GM12878 (cell line): ENCODE results near the gene CHRNB2. TPM values are rescaled to one million over a fixed set of nuclear protein-coding genes. Genes with fewer than 3 reads are reported as not detected.

Experiments used
- ATAC-seq: fragments of 200-7000 bp; cut with Tn5 transposase; 3 replicates; pipeline ENCODE4 v1.9.1; 2020; ENCODE audit warnings: mild to moderate bottlenecking, moderate library complexity
- BruUV-seq: library from RNA; stranded (reverse); fragments of 400-500 nt; replicated peaks from 2 replicates; lab custom pipeline; 2021; lab: Mats Ljungman, UMichigan
- CTCF ChIA-PET: fragments of 300-600 bp; sonication (Branson Sonifier 250); formaldehyde crosslinking; extraction: SDS; loops from one replicate; lab custom pipeline; 2021; ENCODE audit warnings: inconsistent platforms; lab: Yijun Ruan, JAX
- POLR2A ChIA-PET: fragments of 350-600 bp; formaldehyde crosslinking; extraction: SDS; loops from one replicate; lab custom pipeline; 2021; ENCODE audit warnings: inconsistent platforms; lab: Charles Lee
- RAD21 ChIA-PET: fragments of 300-600 bp; sonication (Branson Sonifier 250); formaldehyde crosslinking; loops from one replicate; lab custom pipeline; 2023; ENCODE audit warnings: antibody characterized with exemption; ENCODE audit not compliant: unreplicated experiment; lab: Charles Lee
- SMC1A ChIA-PET: fragments of 300-600 bp; sonication (Branson Sonifier 250); formaldehyde crosslinking; loops from one replicate; lab custom pipeline; 2023; ENCODE audit not compliant: unreplicated experiment, uncharacterized antibody; lab: Charles Lee
- DNase-seq: peaks from one replicate; pipeline ENCODE4 v3.0.0-alpha.2; 2011; ENCODE audit warnings: low read depth, low spot score
- FAIRE-seq: peaks from 3 replicates; lab custom pipeline; 2011; peaks lifted over from hg19 to GRCh38; lab: Jason Lieb, UNC
- H2AFZ ChIP-seq: 2 replicates; pipeline ENCODE4 v1.6.0; 2011; ENCODE audit warnings: low read depth, low read length, control low read depth; ENCODE audit not compliant: control insufficient read depth
- H3K27ac ChIP-seq: 2 replicates; pipeline ENCODE4 v1.5.1; 2011; ENCODE audit warnings: control low read depth; ENCODE audit not compliant: control insufficient read depth, insufficient read depth
- H3K27me3 ChIP-seq, 2 experiments: replicated peaks in 1 of 2; 2 replicates each; pipeline versions ENCODE4 v1.6.0 to v1.6.1; 2011; ENCODE audit warnings: low read length in 1 of 2; ENCODE audit not compliant: control insufficient read depth in 2 of 2, insufficient read depth in 2 of 2
- H3K36me3 ChIP-seq, 2 experiments: 2 replicates each; pipeline ENCODE4 v1.5.1; 2011; ENCODE audit warnings: low read length in 1 of 2; ENCODE audit not compliant: control insufficient read depth in 2 of 2, insufficient read depth in 2 of 2
- H3K4me1 ChIP-seq: 2 replicates; pipeline ENCODE4 v1.6.1; 2011; ENCODE audit warnings: mild to moderate bottlenecking, low read length, moderate library complexity, mixed read lengths; ENCODE audit not compliant: control insufficient read depth, insufficient read depth
- H3K4me2 ChIP-seq: 2 replicates; pipeline ENCODE4 v1.6.0; 2011; ENCODE audit warnings: control low read depth; ENCODE audit not compliant: control insufficient read depth, insufficient read depth
- H3K4me3 ChIP-seq: fragments of 200-600 bp; sonication (generic); 2 replicates; pipeline ENCODE4 v1.5.1; 2016
- H3K79me2 ChIP-seq: 2 replicates; pipeline ENCODE4 v1.6.0; 2011; ENCODE audit warnings: low read length; ENCODE audit not compliant: control insufficient read depth, insufficient read depth
- H3K9ac ChIP-seq: 2 replicates; pipeline ENCODE4 v1.8.0; 2011; ENCODE audit warnings: low read length, control low read depth, mixed read lengths; ENCODE audit not compliant: control insufficient read depth, insufficient read depth
- H3K9me3 ChIP-seq: replicated peaks from 3 replicates; pipeline ENCODE4 v1.5.1; 2011; ENCODE audit warnings: mild to moderate bottlenecking, low read length; ENCODE audit not compliant: control insufficient read depth, insufficient read depth
- H4K20me1 ChIP-seq: 2 replicates; pipeline ENCODE4 v1.6.0; 2011; ENCODE audit not compliant: control insufficient read depth, insufficient read depth
- CBX5 ChIP-seq: sonication (generic); IDR thresholded peaks from 2 replicates; pipeline ENCODE4 v1.6.1; 2016; ENCODE audit warnings: low read depth, moderate library complexity, mild to moderate bottlenecking, inconsistent platforms
- CEBPB ChIP-seq, 2 experiments: fragments of 150-350 bp in 1 of 2; IDR thresholded peaks; 2 replicates each; pipeline ENCODE4 v1.6.1; 2012 to 2014; ENCODE audit warnings: low read depth in 2 of 2, low read length in 2 of 2, borderline replicate concordance in 1 of 2, inconsistent platforms in 1 of 2
- IRF4 ChIP-seq: IDR thresholded peaks from 2 replicates; pipeline ENCODE4 v1.6.1; 2011; ENCODE audit warnings: low read depth, low read length
- NFYB ChIP-seq: IDR thresholded peaks from 2 replicates; pipeline ENCODE4 v1.6.1; 2011; ENCODE audit warnings: low read depth, mild to moderate bottlenecking, low read length, improper control_type of control experiment, moderate library complexity; ENCODE audit not compliant: insufficient read depth
- NRF1 ChIP-seq: conservative IDR thresholded peaks from 2 replicates; pipeline ENCODE4 v1.6.1; 2011; ENCODE audit warnings: mild to moderate bottlenecking, low read depth, low read length, improper control_type of control experiment
- POU2F2 ChIP-seq: IDR thresholded peaks from 3 replicates; pipeline ENCODE4 v1.6.1; 2011; ENCODE audit warnings: low read depth, mild to moderate bottlenecking, low read length, borderline replicate concordance
- RCOR1 ChIP-seq: conservative IDR thresholded peaks from 2 replicates; pipeline ENCODE4 v1.6.1; 2012; ENCODE audit warnings: low read depth, low read length, improper control_type of control experiment
- RFX5 ChIP-seq: IDR thresholded peaks from 2 replicates; pipeline ENCODE4 v1.6.1; 2011; ENCODE audit warnings: low read depth, low read length, improper control_type of control experiment
- SMAD5 ChIP-seq: IDR thresholded peaks from 2 replicates; pipeline ENCODE4 v1.6.1; 2016; ENCODE audit warnings: antibody characterized with exemption, low read depth
- SP1 ChIP-seq: IDR thresholded peaks from one replicate; pipeline ENCODE4 v1.6.1; 2011; ENCODE audit warnings: low read depth, low read length
- SPI1 ChIP-seq: IDR thresholded peaks from 2 replicates; pipeline ENCODE4 v1.6.1; 2011; ENCODE audit warnings: low read depth, mild to moderate bottlenecking, low read length, moderate library complexity, borderline replicate concordance; ENCODE audit not compliant: insufficient read depth
- SUPT20H ChIP-seq: IDR thresholded peaks from 2 replicates; pipeline ENCODE4 v1.6.1; 2011; ENCODE audit warnings: low read depth, mild to moderate bottlenecking, low read length, moderate library complexity, borderline replicate concordance; ENCODE audit not compliant: control insufficient read depth
- ZNF207 ChIP-seq: fragments of 450-650 bp; IDR thresholded peaks from 2 replicates; pipeline ENCODE4 v1.6.1; 2014; ENCODE audit warnings: antibody characterized with exemption, mild to moderate bottlenecking, borderline replicate concordance
- ZNF274 ChIP-seq: IDR thresholded peaks from one replicate; pipeline ENCODE4 v1.8.0; 2011; ENCODE audit not compliant: insufficient read length, insufficient read depth
- ZNF622 ChIP-seq: fragments of 450-650 bp; IDR thresholded peaks from 2 replicates; pipeline ENCODE4 v1.6.1; 2017; ENCODE audit warnings: mild to moderate bottlenecking, inconsistent platforms
- WGBS: methylation state at CpG from one replicate; pipeline ENCODE4 v1.1.6; 2016; ENCODE audit warnings: low lambda C conversion rate; ENCODE audit not compliant: insufficient replicate concordance, insufficient coverage; ENCODE audit errors: missing lambda C conversion rate; 5-methylcytosine and 5-hydroxymethylcytosine counted together
- in situ Hi-C: fragments of 300-500 bp; cut with MboI; formaldehyde crosslinking; loops from 9 replicates; pipeline ENCODE4 v1.14.3; 2018; ENCODE audit warnings: mixed read lengths
- intact Hi-C: fragments of 100-400 bp; cut with micrococcal nuclease; formaldehyde crosslinking; loops from one replicate; pipeline ENCODE4 v1.14.2; 2022; ENCODE audit not compliant: unreplicated experiment
- polyA plus RNA-seq, 11 experiments: library from polyadenylated mRNA; depleted of rRNA in 4 of 11; unstranded in 6 of 11; stranded (reverse) in 5 of 11; fragments of >200 nt; fragmentation: Nextera tagmentation in 4 of 11; fragmentation: Illumina TruSeq in 1 of 11; extraction: Ambion mirVana in 4 of 11; extraction: Trizol in 1 of 11; gene quantifications; 1 replicate in 1 of 11; 2 replicates in 10 of 11; pipeline versions ENCODE4 v1.2.1 to v1.2.3, GENCODE V29; 2011 to 2016; ENCODE audit warnings: inconsistent platforms in 2 of 11, missing spikeins in 2 of 11, low read depth in 1 of 11
- total RNA-seq, 4 experiments: library from RNA; depleted of rRNA in 3 of 4; stranded (reverse); fragments of >200 nt in 3 of 4; fragmentation: Illumina TruSeq in 1 of 4; extraction: Trizol in 1 of 4; gene quantifications; 2 replicates each; pipeline versions ENCODE4 v1.2.1 to v1.2.3, GENCODE V29; 2013 to 2021
- TF ChIP-seq, protein P1 (sequence below): IDR thresholded peaks from 2 replicates; pipeline ENCODE4 v1.6.1; 2012; ENCODE audit warnings: mild to moderate bottlenecking, low read depth, low read length
- TF ChIP-seq, protein P2 (sequence below): fragments of 150-350 bp; IDR thresholded peaks from 2 replicates; pipeline ENCODE4 v1.6.1; 2016; ENCODE audit warnings: low read depth, low read length

Gene CHRNB2
- total and polyA plus RNA-seq, 10 of the 15 experiments (the other 5 are each of a cell fraction or from before 2014, with no cell fraction given): 0.01 to 0.11 (median 0.03) TPM; not detected in 6

- POLR2A ChIA-PET: interaction anchor here (1.2 to 2.5 kb wide), 2 partner anchors 10 to 36 kb away, joined by 3 to 9 read pairs; no protein-coding TSS in a partner anchor
- in situ Hi-C loops: no loop called here
Measured at GRCh38 chr1:154595621-154596020, 28.0 kb downstream of the CHRNB2 start.

More at GRCh38 chr1:154595621-154596020, 28.0 kb downstream of the CHRNB2 start:
- ChIA-PET RAD21 (interaction anchor here (0.6 to 1.4 kb wide), 2 partner anchors 10 to 309 kb away, joined by 3 to 5 read pairs; no protein-coding TSS in a partner anchor), SMC1A (interaction anchor here (0.9 to 6.0 kb wide), 5 partner anchors 10 to 74 kb away, joined by 4 to 36 read pairs (median 9); no protein-coding TSS in a partner anchor), CTCF (interaction anchor here (0.9 to 2.7 kb wide), 3 partner anchors 12 to 287 kb away, joined by 3 to 15 read pairs (median 4); no protein-coding TSS in a partner anchor)
- ATAC-seq (no peak), FAIRE-seq (no peak), DNase-seq (no peak)
- Histone ChIP-seq H3K4me3 (no peak overlapping the region), H3K27me3 (no peaks in the 10 kb centered on the region), H3K9ac (no peak overlapping the region), H2AFZ (no peak overlapping the region), H3K27ac (no peak overlapping the region), H3K4me2 (no peak overlapping the region), H3K36me3 (peaks cover 40 to 62% of the 10 kb centered on the region in 2 experiments), H3K9me3 (no peaks in the 10 kb centered on the region), H3K4me1 (no peaks in the 10 kb centered on the region), H4K20me1 (peaks cover 9% of the 10 kb centered on the region), H3K79me2 (peaks cover 25% of the 10 kb centered on the region)
- no TSS peak for BruUV-seq
- WGBS: 88% methylated on average over 1 of the region's 1 CpG
- TF ChIP-seq CBX5 (no peak), POU2F2 (no peak), ZNF207 (no peak), ZNF274 (no peak), SUPT20H (no peak), IRF4 (no peak), SMAD5 (no peak), CEBPB (IDR thresholded peaks at IDR 0.05; ENCODE audit: borderline replicate concordance in 1 of 2, low read depth in 2 of 2, low read length in 2 of 2) (no peak), SP1 (no peak), RCOR1 (no peak), NFYB (no peak), SPI1 (no peak), NRF1 (no peak), RFX5 (no peak), ZNF622 (no peak)
- TF ChIP-seq, protein P1, sequence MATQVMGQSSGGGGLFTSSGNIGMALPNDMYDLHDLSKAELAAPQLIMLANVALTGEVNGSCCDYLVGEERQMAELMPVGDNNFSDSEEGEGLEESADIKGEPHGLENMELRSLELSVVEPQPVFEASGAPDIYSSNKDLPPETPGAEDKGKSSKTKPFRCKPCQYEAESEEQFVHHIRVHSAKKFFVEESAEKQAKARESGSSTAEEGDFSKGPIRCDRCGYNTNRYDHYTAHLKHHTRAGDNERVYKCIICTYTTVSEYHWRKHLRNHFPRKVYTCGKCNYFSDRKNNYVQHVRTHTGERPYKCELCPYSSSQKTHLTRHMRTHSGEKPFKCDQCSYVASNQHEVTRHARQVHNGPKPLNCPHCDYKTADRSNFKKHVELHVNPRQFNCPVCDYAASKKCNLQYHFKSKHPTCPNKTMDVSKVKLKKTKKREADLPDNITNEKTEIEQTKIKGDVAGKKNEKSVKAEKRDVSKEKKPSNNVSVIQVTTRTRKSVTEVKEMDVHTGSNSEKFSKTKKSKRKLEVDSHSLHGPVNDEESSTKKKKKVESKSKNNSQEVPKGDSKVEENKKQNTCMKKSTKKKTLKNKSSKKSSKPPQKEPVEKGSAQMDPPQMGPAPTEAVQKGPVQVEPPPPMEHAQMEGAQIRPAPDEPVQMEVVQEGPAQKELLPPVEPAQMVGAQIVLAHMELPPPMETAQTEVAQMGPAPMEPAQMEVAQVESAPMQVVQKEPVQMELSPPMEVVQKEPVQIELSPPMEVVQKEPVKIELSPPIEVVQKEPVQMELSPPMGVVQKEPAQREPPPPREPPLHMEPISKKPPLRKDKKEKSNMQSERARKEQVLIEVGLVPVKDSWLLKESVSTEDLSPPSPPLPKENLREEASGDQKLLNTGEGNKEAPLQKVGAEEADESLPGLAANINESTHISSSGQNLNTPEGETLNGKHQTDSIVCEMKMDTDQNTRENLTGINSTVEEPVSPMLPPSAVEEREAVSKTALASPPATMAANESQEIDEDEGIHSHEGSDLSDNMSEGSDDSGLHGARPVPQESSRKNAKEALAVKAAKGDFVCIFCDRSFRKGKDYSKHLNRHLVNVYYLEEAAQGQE: no peak
- TF ChIP-seq, protein P2, sequence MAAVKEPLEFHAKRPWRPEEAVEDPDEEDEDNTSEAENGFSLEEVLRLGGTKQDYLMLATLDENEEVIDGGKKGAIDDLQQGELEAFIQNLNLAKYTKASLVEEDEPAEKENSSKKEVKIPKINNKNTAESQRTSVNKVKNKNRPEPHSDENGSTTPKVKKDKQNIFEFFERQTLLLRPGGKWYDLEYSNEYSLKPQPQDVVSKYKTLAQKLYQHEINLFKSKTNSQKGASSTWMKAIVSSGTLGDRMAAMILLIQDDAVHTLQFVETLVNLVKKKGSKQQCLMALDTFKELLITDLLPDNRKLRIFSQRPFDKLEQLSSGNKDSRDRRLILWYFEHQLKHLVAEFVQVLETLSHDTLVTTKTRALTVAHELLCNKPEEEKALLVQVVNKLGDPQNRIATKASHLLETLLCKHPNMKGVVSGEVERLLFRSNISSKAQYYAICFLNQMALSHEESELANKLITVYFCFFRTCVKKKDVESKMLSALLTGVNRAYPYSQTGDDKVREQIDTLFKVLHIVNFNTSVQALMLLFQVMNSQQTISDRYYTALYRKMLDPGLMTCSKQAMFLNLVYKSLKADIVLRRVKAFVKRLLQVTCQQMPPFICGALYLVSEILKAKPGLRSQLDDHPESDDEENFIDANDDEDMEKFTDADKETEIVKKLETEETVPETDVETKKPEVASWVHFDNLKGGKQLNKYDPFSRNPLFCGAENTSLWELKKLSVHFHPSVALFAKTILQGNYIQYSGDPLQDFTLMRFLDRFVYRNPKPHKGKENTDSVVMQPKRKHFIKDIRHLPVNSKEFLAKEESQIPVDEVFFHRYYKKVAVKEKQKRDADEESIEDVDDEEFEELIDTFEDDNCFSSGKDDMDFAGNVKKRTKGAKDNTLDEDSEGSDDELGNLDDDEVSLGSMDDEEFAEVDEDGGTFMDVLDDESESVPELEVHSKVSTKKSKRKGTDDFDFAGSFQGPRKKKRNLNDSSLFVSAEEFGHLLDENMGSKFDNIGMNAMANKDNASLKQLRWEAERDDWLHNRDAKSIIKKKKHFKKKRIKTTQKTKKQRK: no peak
- intact Hi-C loops: no loop called here
